Stimulated activated CD8-positive, alpha-beta memory T cell treated with anti-CD3 and anti-CD28 coated beads, Interleukin-12 subunit alpha, Interleukin-12 subunit beta, amount 100 ng/mL, for 24 hours (primary cell): Measurements from ENCODE around the gene NECAB3.

ENCODE experiments used
- DNase-seq: peaks from one replicate; pipeline ENCODE4 v3.0.0-alpha.2; 2020; ENCODE audit errors: extremely low read depth

The NECAB3 gene

GRCh38 chr20:33676652-33677645, 2.7 kb upstream of the NECAB3 start:
- DNase-seq, result no peak

GRCh38 chr20:33676121-33676520, 1.9 kb upstream of the NECAB3 start:
- DNase-seq, result no peak

GRCh38 chr20:33675136-33675959, 1.1 kb upstream of the NECAB3 start:
- DNase-seq, result no peak

- DNase-seq, result no peak
These were observed 576 bp downstream of the NECAB3 start for GRCh38 chr20:33673410-33674293.

GRCh38 chr20:33673114-33673409, 1.2 kb downstream of the NECAB3 start:
- DNase-seq, result no peak

GRCh38 chr20:33672426-33673113, 1.7 kb downstream of the NECAB3 start:
- no peak for DNase-seq

GRCh38 chr20:33671573-33672288, 2.5 kb downstream of the NECAB3 start:
- no peak for DNase-seq

- DNase-seq, result no peak
These were observed 3.3 kb downstream of the NECAB3 start for GRCh38 chr20:33670715-33671499.

- DNase-seq, result no peak
These were observed 4.2 kb downstream of the NECAB3 start for GRCh38 chr20:33669873-33670640.

- DNase-seq, result no peak
These were observed 5.0 kb downstream of the NECAB3 start for GRCh38 chr20:33669224-33669623.

GRCh38 chr20:33668466-33669155, 5.6 kb downstream of the NECAB3 start:
- DNase-seq, result no peak

GRCh38 chr20:33667676-33668465, 6.4 kb downstream of the NECAB3 start:
- peak; percentile 58 for DNase-seq

GRCh38 chr20:33667245-33667675, 7.0 kb downstream of the NECAB3 start:
- no peak for DNase-seq

GRCh38 chr20:33666293-33667244, 7.7 kb downstream of the NECAB3 start, which contains the start of gene ACTL10:
ACTL10 (plus strand) TSS chr20:33666943; CDS start chr20:33667498, 555 bp downstream.
- DNase-seq, result peak; percentile 67

- no peak for DNase-seq
These were observed 9.5 kb downstream of the NECAB3 start for GRCh38 chr20:33664762-33665144.

GRCh38 chr20:33664085-33664761, 10.0 kb downstream of the NECAB3 start:
- DNase-seq, result no peak
